Activated CD8-positive, alpha-beta memory T cell treated with anti-CD3 and anti-CD28 coated beads, Interleukin-2, amount 50 U/mL, for 1 hour (primary cell): ENCODE data around the gene DIS3.
"Not testable (repeated sequence)": the region's sequence is repeated elsewhere in the genome, so short reads cannot be mapped to it uniquely, and the experiment has no call there.

Experiments
- DNase-seq: peaks from one replicate; pipeline ENCODE4 v3.0.0-alpha.2; 2020; ENCODE audit errors: extremely low read depth

The DIS3 gene, protein sequence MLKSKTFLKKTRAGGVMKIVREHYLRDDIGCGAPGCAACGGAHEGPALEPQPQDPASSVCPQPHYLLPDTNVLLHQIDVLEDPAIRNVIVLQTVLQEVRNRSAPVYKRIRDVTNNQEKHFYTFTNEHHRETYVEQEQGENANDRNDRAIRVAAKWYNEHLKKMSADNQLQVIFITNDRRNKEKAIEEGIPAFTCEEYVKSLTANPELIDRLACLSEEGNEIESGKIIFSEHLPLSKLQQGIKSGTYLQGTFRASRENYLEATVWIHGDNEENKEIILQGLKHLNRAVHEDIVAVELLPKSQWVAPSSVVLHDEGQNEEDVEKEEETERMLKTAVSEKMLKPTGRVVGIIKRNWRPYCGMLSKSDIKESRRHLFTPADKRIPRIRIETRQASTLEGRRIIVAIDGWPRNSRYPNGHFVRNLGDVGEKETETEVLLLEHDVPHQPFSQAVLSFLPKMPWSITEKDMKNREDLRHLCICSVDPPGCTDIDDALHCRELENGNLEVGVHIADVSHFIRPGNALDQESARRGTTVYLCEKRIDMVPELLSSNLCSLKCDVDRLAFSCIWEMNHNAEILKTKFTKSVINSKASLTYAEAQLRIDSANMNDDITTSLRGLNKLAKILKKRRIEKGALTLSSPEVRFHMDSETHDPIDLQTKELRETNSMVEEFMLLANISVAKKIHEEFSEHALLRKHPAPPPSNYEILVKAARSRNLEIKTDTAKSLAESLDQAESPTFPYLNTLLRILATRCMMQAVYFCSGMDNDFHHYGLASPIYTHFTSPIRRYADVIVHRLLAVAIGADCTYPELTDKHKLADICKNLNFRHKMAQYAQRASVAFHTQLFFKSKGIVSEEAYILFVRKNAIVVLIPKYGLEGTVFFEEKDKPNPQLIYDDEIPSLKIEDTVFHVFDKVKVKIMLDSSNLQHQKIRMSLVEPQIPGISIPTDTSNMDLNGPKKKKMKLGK

DNA sequence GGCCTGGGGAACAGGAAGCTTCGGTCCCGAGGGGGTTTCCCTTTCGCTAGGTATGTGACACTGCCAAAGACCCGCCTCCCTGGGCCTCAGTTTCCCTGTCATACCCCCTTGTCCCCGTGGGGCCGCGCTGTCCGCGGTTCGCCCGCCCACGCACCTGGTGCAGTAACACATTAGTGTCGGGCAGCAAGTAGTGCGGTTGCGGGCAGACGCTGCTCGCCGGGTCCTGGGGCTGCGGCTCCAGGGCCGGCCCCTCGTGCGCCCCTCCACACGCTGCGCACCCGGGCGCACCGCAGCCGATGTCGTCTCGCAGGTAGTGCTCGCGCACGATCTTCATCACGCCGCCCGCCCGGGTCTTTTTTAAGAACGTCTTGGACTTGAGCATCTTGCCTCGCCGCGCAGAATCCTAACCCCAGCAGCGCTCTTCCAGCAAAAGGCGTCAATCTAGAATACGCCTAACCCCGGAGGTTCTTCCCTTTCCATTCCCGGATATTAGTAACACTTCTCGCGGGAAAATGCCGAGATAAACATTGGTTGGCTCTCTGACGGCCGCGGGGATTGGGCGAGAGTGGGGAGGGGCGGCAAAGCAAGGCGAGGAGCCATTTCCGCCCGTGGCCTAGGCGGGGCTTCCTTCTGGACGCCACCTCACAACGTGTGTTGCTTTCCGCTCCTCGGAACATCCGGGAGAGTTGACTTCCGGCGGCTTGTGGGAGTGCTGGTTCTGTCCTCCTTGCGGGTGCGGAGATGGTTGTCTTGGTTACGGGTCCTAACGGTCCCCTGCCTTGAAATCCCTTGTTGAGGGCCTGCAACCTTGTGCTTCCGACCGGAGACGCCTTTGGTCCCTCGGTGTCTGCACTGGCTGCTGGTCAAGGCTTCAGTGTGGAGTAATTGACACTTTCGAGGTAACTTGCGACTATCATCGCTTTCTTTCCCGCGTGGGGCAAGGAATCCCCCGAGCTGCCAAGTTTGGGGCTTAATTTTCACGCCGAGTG is at the start of gene DIS3, which contains the start of gene PIBF1:
Gene DIS3, minus strand, starts transcription at position 450 of the 989 bp plus-strand sequence. Its CDS starts 68 bp downstream, at position 382.
Gene PIBF1, plus strand, starts transcription at position 683 of the 989 bp plus-strand sequence. CDS start 1,337 bp downstream, outside the sequence.
- peak; percentile 88 for DNase-seq

DNA sequence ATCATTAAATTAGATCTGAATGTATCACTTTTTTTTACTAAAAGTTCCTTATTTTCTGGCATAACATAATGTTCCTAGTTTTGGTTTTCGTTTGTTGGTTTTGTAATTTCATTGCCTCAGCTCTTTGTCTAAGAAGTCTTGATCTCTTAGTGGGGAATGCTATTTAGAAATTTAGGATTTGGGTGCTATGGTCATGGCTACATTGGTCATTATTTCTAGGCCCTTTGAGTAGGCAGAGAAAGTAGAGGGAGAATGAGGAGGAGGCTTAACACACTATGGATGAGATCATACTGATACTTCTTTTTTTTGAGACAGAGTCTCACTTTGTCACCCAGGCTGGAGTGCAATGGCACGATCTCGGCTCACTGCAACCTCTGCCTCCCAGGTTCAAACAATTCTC is 42.0 kb upstream of the DIS3 start:
- no peak for DNase-seq

DNA sequence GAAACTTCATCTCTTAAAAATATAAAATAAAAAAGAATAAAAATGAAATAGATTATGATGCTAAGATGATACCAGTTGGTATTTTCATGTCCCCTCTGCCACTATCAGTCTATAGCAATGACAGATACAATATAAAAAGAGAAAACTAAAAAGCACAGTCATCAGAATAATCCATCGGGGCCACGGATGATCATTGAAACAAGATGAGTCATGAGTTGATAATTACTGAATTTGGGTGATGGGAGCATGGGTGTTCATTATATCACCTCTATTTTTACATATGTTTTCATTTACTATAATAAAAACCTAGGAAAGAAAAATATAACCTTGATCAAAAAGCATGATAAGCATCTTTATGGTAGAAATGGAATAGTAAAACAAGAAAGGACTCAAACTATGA is 41.4 kb upstream of the DIS3 start:
- DNase-seq = no peak

DNA sequence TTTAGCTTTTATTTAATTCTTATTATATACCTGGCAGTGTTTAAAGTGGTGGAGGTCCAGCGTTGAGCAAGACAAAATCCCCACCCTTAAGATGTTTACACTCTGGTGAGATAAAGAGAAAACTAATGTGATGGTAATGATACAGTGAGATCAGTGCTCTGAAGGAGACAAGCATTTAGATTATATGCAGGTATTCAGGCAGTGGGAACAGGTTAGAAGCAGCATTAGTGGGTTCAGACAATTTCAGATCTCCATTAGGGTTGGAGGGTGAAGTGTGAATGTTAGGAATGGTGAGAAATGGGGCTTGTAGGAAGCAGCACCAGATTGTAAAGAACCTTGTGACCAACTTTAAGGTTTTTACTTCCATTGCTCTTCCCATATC is 39.2 kb upstream of the DIS3 start:
- DNase-seq = no peak

DNA sequence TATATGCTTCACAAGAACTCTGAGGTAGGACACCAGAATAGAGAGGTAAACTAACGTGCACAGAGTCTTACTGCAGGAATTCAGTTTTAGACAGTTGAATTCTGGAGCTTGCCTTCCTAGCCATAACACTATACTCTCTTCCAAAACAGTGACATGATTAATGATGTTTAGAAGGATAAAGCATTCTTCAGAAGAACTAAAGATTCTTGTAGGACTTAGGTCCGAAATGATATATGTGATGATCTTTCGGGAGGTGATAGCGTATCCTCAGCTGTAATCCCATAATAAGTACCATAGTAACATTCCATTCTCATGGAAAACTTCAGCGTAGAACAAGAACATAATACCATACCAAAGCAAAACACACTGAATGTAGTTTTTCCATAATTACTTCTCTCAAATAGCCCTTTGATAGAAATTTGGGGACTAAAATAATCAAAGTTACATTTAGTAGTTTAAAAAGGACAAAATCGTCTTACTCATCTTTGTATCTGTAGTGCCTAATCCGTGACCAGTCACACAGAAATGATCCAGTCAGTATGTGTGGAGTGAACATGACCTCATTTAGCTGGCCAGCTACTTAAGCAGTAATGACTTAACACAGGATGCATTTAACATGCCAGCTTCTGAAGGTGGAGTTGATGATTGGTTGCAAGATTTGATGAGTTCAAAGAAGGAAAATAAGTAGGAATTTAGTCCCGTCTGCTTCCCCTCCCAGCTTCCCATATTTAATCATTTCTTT is 38.6 kb upstream of the DIS3 start:
- DNase-seq = no peak

DNA sequence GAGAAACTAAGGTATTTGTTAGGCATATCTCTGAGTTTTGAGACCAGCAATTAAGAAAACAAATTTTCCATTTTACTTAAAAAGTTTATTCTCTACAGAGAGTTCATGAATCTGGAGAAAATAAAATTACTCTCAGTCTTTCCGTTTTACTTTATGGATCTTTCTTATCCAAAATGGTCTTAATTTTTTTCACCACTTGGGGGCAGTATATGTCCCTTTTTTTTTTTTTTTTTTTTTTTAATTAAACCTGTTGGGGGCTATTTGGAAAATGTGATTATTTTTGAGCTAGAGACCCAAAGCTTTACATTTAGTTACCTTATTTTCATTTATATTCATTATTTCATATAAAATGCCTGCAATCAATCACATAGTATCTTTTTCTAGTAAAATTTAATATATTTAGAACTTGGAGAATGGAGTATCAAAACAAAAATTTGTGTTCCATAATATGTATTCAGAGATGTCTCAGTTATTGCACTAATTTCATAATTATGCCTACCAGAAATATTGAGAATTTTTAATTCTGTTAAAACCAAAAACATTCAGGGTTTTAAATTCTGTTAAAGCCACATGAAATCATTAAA is 27.3 kb upstream of the DIS3 start:
- no peak for DNase-seq

DNA sequence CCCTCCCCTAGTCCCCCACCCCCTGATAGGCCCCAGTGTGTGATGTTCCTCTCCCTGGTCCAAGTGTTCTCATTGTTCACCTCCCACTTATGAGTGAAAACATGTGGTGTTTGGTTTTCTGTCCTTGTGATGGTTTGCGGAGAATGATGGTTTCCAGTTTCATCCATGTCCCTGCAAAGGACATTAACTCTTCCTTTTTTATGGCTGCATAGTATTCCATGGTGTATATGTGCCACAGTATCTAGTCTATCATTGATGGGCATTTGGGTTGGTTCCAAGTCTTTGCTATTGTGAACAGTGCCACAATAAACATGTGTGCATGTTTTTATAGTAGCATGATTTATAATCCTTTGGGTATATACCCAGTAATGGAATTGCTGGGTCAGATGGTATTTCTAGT is 24.8 kb upstream of the DIS3 start:
- DNase-seq = not testable (repeated sequence)

DNA sequence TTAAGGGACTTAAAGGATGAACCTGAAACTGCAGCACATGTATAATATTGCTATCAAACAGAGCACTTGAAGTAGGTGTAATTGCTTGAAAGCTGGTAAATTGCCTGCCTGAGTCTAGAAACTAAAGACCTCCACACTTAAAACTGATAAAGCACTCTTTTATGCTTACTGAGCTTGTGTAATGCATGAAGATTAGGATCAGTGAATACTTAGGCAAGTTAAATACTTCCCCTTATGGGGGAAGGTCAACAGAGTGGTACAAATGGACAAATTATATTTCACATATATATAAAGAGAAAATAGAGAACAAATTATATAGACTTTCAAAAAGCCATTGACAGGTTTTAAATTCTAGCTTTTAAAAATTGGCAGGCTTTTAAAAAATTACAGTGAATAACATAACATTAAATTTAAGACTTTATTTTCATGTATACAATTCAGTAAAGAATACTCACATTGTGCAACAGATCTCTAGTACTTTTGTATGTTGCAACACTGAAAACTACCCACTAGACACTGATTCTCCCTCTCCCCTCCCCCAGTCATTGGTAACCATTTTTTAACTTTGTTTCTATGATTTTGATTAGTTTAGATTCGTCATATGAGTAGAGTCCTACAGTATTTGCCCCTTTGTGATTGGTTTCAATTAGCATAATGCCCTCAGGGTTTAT is 24.1 kb upstream of the DIS3 start:
- no peak for DNase-seq

DNA sequence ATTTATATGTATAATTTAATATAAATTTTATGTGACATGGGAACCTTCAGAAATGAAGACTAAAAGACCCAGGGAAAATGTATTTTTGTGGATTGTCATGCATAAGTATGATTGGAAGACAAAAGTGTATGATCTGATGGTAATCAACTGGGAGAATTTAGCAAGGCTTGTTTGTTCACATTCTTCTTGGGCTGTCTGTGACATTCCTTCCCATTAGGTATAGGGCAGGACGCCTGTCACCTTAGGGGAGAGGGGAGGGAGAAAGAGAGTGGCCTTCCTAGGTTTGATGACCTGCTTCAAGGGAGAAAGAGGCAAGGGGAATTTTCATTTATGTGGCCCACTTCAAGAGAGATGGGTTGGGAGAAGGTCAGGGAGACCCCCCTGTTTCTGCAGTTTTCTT is 22.6 kb upstream of the DIS3 start:
- no peak for DNase-seq

DNA sequence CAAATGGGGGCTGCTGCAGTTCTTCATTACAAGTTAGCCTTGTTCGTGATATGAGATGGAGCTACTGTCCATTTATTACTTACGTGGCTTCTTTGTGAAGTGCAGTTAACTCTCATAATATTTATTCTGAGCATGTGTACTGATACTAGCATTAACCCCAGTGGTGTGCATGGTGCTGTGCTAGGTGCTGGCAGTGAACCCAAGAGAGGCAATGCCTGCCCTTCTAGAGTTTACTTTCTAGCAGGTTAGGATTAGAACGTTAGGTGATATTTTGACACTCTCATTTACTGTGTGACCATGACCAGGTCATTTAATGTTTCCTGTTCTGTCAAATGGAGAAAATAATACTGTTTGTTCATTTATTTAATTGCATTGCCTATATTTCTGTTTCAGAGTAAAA is 17.1 kb upstream of the DIS3 start:
- no peak for DNase-seq

DNA sequence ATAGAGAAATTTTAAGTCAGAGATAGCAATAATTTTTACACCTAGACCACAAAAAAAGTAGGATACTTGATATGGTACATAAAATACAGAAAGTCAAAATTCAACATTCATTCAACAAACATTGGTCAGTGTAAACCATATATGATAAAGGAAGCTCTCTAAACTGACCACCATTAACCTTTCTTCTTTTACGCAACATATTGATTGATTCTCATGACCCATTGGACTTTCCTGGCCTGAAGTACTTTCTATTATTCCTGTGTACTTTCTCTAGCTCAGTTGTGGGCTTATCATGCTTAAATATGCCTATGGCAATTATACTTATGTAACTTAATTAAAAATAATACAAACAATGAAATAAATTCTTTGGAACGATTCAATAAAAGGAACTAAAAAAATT is 10.9 kb upstream of the DIS3 start:
- DNase-seq = no peak

DNA sequence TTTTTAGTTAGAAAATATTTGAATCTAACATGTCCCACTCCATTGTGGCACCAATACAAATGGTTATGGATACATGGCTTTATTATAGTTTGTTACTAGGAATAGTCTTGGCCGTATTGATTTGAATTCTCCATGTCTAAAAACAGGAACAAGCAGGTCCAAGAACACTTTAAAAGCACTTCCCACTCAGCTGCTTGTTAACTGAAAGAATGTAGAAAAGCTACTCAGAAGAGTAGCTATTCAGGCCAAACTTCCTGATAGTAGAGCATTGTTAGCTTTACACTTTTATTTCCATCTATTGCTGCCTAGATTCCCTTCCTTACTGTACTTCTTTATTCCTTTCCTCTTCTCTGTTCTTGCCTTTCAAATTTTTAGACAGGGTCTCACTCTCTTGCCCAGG is 7.1 kb upstream of the DIS3 start:
- DNase-seq = no peak

DNA sequence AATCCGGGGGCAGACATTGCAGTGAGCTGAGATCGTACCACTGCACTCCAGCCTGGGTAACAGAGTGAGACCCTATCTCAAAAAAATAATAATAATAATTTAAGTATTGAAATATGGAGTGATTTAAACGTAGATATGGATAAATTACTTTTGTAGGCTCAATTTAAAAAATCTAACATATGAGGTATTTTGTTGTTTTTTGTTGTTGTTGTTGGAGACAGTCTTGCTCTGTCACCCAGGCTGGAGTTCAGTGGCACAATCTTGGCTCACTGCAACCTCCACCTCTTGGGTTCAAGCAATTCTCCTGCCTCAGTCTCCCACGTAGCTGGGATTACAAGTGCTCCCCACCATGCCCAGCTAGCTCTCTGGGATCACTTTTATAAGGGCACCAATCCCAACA is 3.0 kb upstream of the DIS3 start:
- DNase-seq = not testable (repeated sequence)

DNA sequence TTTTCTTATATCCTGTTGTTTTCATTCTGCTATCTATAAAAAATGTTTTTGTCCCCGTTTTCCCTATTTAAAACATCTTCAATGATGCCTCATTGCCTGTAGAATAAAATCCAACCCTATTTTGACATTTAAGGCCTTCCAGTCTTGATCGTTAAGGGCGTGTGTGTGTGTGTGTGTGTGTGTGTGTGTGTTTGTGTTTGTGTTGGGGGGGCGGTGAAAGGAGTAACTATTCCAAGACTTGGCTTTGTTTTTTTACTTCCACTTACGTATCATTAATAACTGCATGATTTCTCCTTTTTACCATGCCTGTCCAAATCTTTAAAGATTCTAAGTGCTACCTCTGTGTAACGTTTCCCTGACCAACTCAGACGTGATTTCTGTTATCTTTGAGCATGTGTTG is 1.0 kb upstream of the DIS3 start:
- DNase-seq = no peak

DNA sequence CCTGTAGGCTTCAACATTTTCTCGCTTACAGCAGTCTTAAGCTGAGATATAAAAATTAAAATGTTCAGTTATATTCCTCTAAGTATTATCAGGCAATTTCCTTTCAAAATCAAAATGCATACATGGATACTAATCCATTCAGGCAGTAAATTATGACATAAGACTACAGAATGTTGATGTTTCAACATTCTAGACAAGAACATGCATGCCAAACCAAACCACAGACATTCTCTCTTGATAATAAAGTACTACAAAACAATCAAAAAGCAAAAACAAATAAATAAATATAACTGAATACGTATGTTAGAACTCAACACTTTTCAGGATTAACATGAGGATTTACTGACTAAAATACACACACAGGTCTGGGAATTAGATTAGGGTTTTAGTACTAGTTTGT is 7.7 kb downstream of the DIS3 start:
- DNase-seq = no peak

DNA sequence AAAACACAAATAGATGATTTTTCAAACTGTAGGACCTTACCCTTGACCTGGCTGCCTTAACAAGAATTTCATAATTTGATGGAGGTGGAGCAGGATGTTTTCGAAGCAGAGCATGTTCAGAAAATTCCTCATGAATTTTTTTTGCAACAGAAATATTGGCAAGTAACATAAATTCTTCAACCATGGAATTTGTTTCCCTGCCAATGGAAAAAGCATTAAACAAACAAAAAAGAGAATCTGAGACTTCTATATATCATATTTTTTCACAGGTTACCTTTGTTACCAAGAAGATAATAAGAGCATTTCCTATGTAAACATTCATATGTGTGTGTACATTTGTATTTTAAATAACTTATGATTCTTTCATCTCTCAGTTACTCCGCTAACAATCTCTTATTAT is 18.3 kb downstream of the DIS3 start:
- no peak for DNase-seq

DNA sequence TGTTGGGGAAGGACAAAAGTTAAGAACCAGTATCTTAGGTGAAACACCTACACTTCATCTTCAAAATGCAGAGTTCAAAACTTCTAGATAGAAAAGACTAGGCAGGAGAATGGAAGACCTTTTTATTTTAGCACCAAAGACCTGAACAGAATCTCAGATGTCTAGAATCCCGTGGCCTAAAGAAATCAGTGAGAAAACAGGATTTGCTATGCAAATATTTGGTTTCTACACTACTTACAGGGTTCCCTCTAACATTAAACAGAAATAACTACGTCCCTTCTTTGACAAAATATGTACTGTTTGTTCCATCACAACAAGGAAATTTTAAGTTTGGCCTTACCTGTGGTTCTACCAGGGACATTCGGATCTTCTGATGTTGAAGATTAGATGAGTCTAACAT is 21.5 kb downstream of the DIS3 start:
- DNase-seq = no peak

DNA sequence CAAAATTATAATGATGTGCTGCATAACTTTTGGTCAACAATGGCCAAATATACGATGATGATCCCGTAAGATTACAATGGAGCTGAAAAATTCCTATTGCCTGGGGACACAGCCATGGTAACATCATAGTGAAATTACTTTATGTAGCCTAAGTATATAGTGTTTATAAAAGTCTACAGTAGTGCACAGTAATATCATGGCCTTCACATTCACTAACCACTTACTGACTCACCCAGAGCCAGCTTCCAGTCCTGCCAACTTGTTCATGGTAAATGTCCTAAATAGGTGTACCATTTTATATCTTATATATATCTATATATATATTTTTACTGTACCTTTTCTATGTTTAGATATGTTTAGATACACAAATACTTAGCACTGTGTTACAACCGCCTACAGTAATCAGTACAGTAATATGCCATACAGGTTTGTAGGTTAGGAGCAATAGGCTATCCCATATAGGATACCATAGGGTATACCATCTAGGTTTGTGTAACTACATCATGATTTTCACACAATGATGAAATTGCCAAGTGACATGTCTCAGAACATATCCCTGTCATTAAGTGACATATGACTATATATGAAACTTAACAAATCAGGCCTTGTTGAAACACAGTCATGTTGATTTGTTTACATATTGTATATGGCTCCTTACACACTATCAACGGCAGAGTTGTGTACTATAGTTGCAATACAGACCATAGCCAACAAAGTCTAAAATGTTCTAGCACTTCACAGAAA is 23.7 kb downstream of the DIS3 start:
- DNase-seq = no peak

DNA sequence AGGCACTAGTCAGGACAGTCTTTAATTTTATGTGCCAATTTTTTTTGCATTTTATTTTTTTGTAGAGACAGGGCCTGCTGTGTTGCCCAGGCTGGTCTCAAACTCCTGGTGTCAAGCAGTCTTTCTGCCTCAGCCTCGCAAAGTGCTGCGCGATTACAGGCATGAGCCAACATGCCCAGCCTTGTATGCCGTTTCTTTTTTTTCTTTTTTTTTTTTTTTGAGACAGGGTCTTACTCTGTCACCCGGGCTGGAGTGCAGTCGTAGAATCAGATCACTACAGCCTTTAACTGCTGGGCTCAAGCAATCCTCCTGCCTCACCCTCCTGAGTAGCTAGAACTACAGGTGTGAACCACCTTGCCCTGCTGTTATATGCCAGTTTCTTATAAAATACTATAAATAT is 27.6 kb downstream of the DIS3 start:
- DNase-seq = no peak
